Activated CD4-positive, alpha-beta T cell treated with anti-CD3 and anti-CD28 coated beads, Interleukin-2, Interleukin-6, amounts not matched to agents 100 ng/mL and 50 ng/mL, durations not matched to agents 16 hours and 8 hours (primary cell): ENCODE data around the gene TRIM61.
A peak's percentile ranks its signal among the peaks of the same experiment; 100 is the strongest.
"Not testable (repeated sequence)": the region's sequence is repeated elsewhere in the genome, so short reads cannot be mapped to it uniquely, and the experiment has no call there.

Experiments used
- DNase-seq: peaks from one replicate; pipeline ENCODE4 v3.0.0-alpha.2; 2020

The TRIM61 gene

DNA sequence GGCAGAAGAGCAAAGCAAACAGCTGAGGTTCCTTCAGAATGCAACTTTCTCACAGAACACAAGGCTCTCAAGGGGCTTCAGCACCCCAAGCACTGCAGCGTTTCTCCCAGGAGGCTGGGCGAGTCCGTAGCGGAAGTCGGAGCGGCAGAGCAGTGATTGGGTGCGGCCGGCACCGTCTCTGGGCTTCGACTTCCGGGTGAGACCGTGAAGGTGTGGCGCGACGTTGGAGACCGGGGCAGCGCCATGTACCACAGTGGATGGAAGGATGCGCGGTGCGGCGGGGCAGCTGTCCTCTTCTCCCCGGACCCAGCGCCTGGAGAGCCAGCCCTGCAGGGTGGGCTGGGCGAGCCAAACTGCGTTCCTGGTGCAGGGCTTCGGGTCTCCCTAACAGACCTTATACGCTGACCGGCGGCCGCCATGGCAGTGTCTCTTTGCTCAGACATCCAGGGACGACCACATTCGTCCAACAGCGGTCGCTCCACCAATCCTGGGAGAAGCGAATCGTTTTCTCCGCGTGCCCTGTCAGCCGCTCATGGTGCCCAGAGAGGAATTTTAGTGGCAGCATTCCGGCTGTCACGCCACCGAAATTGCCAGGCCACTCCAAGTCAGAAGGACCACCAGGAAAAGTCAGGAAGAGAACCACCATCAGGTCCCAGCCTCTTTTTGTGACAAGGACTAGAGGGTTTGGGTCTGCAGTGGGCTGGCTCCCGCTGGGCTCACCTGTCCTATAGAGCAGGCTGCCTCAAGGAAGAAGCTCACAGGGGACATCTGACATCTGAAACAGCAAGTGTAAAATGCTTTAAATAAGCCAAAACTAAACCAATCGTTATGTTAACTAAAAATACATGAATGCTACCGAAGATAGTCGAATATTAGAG, 20.5 kb downstream of the TRIM61 start:
- peak; percentile 85 for DNase-seq

DNA sequence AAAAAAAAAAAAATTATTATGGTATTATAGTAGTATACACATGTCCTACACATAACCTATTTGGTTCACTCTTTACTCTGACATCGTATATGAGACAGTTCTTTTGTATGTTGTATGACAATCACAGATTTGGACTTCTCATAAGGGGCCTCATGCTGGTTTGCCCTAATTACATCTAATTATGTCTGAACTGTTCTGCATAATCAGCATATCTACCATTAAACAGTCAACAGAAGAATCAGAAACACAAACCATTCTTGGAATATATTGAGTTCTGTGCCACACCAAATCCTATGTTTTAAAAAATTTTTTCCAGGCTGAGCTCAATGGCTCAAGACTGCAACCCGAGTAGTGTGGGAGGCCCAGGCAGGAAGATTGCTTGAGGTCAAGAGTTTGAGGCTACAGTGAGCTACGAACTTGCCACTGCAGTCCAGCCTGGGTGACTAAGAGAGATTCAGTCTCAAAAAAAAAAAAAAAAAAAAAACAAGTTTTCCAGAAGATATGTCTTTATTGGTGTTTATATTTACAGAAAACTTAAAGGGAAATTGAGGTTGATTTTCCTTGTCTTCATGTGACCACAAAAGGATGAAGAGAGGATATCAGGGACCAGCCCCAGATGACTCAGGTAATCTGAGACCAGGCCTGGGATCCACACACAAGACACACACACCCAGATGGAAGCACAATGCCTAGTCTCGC, 22.2 kb downstream of the TRIM61 start:
- no peak for DNase-seq

DNA sequence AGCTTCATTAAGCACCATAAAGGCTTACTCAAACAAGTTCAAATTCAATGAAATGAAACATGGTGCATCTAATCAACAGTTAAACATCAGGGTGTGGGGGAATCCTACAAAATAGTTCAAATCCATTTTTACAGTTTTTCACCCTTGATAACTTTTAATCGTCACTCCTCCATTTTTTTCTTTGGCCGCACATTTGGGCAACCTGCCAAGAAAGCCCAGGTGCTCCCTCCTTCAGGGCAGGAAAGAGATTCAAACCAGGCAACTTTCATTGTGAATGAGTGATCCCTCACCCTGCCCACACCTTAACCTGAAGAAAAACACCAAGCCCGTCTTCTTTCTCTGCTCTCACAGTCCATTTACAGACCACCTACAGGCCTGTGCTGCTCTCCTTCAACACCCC, 24.9 kb downstream of the TRIM61 start:
- DNase-seq: no peak

DNA sequence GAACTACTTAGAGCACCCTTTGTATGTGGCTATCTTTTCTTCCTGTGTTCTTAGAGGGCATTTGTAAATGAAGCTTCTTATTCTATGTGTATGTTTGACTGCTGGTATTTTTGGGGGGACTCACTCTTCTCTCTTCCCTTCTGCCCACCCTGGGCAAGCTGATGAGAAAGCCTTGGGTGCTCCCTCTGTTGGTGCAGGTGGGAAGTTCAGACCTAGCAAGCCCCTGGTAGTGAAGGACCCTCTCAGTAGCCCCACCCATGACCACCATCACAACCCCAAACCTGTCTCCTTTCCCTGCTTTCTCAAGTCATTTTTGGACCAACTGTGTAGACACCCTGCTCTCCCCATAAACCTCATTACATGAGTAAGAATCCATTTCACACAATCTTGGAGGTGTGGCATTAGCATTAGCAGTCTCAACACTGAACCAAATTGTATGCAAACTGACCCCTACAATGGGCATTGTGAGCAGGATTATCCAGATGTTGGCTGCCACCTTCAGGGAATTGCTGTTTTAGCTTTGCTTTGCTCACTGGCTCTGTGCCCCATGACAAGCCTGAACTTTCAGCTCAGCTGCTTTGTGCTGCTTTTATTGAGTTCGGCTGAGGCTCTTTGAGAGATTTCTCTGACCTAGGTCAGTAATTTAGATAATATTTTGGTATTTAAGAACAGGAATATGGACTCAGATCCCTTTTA, 27.9 kb downstream of the TRIM61 start:
- DNase-seq: no peak

DNA sequence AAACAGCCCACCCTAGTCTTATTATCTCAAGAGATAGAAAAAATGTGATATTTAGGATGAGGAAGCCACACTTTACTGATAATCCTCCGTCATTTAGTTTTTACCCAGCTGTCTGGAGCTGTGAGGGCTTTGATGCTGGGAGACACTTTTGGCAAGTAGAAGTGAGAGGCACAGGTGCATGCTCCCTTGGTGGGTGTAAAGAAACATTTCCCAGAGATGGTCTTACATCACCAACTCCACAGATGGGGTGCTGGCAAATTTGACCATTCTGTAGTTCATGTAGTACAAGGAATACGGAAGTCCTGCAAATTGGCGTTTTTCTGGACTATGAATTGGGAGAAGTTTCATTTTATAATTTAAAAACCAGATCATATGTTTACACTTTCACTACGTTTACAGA, 28.5 kb downstream of the TRIM61 start:
- DNase-seq: no peak

DNA sequence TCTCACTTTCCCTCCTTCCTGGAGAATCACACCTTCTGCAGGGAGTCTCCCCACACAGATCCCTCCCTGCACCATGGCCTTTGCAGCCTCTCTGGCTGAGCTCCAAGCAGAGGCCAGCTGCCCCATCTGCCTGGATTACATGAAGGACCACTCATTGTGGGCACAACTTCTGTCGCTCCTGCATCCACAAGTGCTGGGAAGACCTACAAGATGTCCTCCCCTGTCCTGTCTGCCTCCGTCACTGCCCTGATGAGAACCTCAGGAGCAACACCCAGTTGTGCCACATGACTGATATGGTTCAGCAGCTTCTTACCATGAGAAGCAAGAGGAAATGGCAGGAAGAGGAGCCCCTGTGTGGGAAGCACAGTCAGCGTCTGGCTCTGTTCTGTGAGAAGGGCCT, 29.5 kb downstream of the TRIM61 start:
- not testable (repeated sequence) for DNase-seq

DNA sequence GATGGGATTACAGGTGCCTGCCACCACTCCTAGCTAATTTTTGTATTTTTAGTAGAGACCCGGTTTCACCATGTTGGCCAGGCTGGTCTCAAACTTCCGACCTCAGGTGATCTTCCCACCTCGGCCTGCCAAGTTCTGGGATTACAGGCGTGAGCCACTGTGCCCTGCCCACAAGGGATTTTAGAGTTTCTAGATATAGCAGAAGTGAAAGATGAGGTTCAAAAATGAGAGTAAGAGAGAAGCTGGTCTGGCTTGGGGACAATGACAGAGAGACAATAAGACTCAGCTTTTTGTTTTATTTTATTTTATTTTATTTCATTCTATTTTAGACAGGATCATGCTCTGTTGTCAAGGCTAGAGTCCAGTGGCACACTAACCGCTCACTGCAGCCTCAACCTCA, 30.6 kb downstream of the TRIM61 start:
- no peak for DNase-seq

DNA sequence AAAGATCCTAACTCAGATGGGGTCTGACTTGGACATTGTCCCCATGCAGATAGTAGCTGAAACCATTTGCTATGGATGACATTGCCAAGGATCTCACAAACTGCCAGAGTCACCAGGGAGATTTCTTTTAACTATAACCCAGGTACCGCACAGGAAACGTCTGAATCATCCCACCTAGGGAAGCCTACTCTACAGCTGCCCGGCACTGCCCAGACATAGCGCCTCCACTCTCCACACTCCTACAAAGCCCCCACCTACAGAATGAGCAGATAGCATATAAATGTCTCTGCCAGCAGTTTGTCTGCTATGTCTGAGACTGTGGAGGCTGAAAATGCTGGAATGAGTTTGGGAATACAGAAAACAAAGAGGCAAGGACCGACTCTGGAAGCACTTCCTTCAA, 32.3 kb downstream of the TRIM61 start:
- DNase-seq: no peak

DNA sequence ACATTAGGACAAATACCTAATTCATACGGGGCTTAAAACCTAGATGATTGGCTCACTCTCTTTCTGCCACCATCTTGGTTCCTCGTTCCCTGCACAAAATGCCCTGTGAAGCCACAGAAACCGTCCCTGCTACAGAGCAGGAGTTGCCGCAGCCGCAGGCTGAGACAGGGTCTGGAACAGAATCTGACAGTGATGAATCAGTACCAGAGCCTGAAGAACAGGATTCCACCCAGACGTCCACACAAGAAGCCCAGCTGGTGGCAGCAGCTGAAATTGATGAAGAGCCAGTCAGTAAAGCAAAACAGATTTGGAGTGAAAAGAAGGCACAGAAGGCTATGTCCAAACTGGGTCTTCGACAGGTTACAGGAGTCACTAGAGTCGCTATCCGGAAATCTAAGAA, 34.3 kb downstream of the TRIM61 start:
- DNase-seq: no peak

DNA sequence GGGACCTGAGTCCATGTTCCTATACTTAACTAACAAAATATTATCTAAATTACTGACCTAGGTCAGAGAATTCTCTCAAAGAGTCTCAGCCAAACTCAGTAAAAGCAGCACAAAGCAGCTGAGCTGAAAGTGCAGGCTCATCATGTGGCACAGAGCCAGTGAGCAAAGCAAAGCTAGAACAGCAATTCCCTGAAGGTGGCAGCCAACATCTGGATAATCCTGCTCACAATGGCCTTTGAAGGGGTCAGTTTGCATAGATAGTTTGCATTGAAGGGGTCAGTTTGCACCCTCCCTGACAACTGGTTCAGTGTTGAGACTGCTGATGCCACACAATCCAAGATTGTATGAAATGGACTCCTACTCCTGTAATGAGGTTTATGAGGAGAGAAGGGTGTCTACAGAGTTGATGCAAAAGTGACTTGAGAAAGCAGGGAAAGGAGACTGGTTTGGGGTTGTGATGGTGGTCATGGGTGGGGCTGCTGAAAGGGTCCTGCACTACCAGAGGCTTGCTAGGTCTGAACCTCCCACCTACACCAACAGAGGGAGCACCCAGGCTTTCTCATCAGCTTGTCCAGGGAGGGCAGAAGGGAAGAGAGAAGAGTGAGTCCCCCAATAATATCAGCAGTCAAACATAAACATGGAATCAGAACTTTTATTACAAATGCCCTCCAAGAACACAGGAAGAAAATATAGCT, 39.7 kb downstream of the TRIM61 start:
- no peak for DNase-seq

DNA sequence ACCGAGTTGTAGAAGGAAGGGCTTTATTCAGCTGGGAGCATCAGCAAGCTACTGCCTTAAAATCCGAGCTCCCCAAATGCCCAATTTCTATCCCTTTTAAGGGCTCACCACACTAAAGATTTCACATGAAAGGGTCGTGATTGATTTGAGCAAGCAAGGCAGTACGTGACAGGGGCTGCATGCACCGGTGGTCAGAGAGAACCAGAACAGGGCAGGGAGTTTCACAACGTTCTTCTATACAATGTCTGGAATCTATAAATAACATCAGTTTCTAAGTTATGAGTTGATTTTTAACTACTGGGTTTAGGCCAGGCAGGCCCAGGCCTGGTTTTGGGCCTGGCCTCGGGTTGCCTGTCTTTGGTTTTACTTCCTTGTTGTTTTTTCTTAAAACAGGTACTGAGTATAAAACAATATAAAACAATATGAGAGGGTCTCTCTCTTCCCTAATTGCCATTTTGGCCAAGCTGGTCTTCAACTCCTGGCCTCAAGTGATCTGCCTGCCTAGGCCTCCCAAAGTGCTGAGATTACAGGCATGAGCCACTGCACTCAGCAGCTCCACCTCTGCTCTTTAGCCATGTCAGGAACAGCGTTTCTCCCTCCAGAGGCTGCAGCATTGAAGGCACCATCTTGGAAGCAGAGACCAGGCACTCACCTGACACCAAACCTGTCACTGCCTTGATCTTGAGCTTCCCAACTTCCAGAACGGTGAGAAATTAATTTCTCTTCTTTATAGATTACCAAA, 41.4 kb downstream of the TRIM61 start:
- DNase-seq: not testable (repeated sequence)

DNA sequence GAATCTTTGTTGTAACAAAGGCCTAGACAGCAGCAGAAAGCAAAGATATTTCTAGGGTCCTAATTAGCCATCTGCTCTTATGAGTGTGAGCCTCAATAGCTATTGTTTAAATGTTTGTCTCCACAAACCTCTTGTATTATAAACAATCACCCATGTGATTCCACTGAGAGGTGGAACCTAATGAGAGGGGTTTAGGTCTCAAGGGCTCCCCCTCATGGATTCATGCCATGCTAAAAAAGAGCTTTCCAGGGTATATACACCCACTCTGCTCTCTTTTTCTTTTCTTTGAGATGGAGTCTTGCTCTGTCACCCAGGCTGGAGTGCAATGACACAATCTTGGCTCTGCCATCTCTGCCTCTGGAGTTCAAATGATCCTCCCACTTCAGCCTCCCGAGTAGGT, 42.1 kb downstream of the TRIM61 start:
- peak; percentile 3 for DNase-seq

DNA sequence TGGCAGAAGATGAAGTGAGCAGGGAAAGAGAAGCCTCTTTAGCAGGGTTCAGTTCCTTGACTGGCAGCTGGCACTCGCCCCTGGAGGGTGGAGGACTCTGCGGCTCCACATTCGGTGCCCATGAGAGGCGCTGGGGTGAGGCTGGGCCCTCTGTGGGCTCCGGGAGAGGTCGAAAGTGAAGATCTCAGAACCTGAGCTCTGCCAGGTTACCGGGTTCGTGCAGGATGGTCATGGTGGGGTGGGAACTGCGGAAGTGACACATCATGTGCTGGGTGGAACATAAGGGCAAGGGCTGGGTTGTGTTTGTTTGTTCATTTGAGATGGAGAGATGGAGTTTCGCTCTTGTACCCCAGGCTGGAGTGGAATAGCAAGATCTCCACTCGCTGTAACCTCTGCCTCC, 44.2 kb downstream of the TRIM61 start:
- no peak for DNase-seq

DNA sequence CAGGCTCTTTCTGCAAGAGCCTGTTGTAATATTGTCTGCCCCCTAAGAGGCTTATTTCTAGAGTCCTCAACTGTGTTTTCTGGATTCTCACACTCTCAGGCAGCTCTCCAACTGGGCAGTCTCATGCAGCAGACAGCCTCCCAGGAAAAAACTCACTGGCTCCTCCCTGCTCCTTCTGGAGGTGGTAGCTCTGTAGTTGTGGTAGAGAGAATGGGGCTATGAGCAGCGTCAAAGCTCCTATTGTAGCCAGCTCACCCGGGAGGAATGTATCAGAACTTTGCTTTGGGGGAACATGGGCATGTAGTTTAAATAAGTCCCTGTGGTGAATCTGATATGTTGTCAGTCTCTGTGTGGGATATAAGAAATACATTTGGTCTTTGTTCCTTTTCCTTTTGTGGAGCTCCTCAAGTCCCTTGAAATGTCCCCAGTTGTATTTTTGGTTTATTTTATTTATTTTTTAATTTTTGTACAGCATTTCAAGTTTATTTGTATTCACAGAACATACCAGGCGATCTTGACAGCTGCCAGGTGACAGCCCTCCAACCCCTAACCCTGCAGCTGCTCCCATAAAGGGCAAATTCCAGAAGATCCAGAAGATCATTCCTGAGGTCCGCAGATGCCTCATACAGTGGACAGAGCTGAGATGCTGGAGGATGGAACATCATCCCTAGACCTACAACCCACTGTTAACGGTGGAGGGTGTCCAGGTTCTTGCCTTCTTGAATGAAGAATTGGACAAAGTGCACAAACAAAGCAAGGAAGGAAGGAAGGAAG, 45.7 kb downstream of the TRIM61 start:
- DNase-seq: no peak

DNA sequence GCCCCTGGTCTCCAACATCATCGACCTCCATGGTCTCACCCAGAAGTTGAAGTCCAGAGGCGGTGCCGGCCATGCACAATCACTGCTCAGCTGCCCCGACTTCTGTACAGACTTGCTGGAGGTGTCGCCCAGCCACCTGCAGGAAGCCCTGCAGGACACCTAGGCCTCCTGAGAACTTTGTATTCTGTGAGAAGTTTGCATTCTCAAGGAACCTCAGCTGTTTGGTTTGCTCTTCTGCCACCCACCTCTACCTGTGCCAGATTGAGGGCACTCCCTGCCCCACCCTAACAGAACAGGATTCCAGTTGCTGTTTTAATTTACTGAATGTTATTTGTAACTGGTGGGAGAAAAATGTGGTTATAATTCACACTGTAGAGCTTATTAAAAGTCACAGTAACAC, 46.8 kb downstream of the TRIM61 start:
- no peak for DNase-seq

DNA sequence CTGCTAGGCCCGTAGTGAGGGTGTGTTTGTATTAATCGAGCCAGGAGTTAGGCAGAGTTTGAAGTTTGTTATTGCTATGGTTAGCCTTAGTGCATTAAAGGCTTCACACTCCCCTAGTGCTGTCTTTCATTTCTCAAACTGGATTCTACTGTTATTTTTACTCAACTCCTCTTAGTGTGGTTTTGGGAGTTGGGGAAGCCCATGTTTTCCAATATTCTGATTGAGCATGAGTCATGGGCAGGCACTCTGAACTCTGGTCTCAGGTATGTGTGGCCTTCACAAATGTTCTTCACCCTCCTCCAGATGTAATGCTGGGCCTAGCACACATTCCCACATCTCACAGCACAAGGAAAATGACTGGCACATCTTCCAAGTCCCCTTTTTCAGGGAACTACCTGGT, 50.4 kb downstream of the TRIM61 start:
- not testable (repeated sequence) for DNase-seq

DNA sequence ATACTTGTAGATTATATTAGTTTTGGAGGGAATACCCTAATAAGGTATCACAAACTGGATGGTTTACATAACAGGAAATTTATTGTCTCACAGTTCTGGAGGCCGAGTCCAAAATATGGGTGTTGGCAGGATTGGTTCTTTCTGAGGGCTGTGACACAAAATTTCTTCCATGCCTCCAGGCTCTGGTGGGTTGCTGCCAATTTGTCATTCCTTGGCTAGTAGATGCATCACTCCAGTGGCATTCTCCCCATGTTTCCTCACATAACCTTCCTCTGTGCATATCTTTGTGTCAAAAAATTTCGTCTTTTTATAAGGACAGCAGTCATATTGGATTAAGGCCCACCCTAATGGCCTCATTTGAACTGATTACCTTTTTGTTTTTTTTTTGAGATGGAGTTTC, 51.2 kb downstream of the TRIM61 start:
- no peak for DNase-seq

DNA sequence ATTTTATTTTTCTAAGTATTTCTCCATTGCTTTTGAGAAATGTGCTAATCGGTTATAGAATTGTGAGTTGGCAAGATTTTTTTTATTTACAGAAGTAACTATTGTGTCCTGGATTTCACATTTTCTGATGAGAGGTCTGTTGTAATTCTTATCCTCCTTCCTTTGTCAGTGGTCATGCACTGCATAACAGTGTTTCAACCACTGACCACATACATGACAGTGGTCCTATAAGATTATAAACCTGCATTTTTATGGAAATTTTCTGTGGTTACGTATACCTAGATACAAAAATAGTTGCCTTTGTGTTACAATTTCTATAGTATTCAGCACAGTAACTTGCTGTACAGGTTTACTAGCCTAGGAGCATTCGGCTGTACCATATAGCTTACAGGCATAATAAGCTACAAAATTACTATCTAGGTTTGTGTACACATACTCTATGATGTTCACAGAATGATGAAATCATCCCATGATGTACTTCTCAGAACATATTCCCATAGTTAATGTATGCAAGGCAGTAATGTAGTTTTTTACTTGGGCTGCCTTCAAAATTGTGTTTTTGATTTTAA, 52.7 kb downstream of the TRIM61 start:
- DNase-seq: no peak

DNA sequence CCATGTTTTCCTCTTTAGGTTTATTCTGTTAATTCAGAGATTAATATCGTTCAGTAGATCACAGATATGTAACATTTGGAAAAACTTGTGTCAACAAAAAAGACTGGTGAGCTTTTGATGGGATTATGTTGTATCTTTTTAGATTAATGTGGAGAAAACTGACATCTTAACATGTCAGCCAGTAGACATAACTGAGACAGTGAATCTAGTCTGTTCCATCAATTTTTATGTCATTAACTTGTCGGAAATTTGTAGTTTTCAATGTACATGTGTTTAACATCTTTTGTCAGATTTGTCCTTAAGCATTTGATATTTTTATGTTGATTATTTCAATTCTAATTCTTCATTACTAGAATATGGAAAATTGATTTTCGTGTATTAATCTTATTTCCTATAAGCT, 58.5 kb downstream of the TRIM61 start:
- DNase-seq: no peak
